Measurements from ENCODE around the gene RNU7-1. TPM values are rescaled to one million over a fixed set of nuclear protein-coding genes. Genes with fewer than 3 reads are reported as not detected.

Gene RNU7-1
- total RNA-seq, 2 experiments from 2014 or later: not detected

- H3K4me1 Mint-ChIP-seq: peaks cover 45% of the 10 kb centered on the region
- H3K9me3 Mint-ChIP-seq: no peaks in the 10 kb centered on the region
- peak overlapping the region; percentile 99 for H3K27ac Mint-ChIP-seq
- POLR2A ChIA-PET: interaction anchor here (0.7 to 21.6 kb wide), 10 partner anchors 8 to 172 kb away, joined by 3 to 1055 read pairs (median 19); partner anchors contain the start of genes ATN1, C12orf57, CDCA3 and RNU7-1
- peaks cover 19% of the 10 kb centered on the region for H3K36me3 Mint-ChIP-seq
- H3K27me3 Mint-ChIP-seq: no peaks in the 10 kb centered on the region
- ATAC-seq (ENCODE audit: low read depth): no peak
- DNase-seq: no peak
- peak overlapping the region; percentile 95 for H3K4me3 Mint-ChIP-seq
Measured at GRCh38 chr12:6936194-6936635, 7.4 kb upstream of the RNU7-1 start.

- Mint-ChIP-seq H3K4me3 (peak overlapping the region; percentile 95), H3K27ac (peak overlapping the region; percentile 99), H3K9me3 (no peaks in the 10 kb centered on the region), H3K27me3 (no peaks in the 10 kb centered on the region), H3K36me3 (peaks cover 19% of the 10 kb centered on the region), H3K4me1 (peaks cover 45% of the 10 kb centered on the region)
- peak; percentile 32 for ATAC-seq (ENCODE audit: low read depth)
- DNase-seq: peak; percentile 67
- POLR2A ChIA-PET: interaction anchor here (0.6 to 21.6 kb wide), 17 partner anchors 8 to 251 kb away, joined by 3 to 1055 read pairs (median 13); partner anchors contain the start of genes ATN1, C1RL, CDCA3 and COPS7A
Measured at GRCh38 chr12:6936636-6937480, 6.8 kb upstream of the RNU7-1 start.

- Mint-ChIP-seq H3K4me1 (peaks cover 44% of the 10 kb centered on the region), H3K9me3 (no peaks in the 10 kb centered on the region), H3K27ac (peak overlapping the region; percentile 99), H3K4me3 (peak overlapping the region; percentile 95), H3K36me3 (peaks cover 19% of the 10 kb centered on the region), H3K27me3 (no peaks in the 10 kb centered on the region)
- ATAC-seq (ENCODE audit: low read depth) (peak; percentile 92), DNase-seq (peak; percentile 90)
- POLR2A ChIA-PET: interaction anchor here (0.5 to 21.6 kb wide), 22 partner anchors 9 to 252 kb away, joined by 3 to 1055 read pairs (median 10); partner anchors contain the start of genes ATN1, C1RL, CDCA3 and COPS7A
Measured at GRCh38 chr12:6937481-6938352, 5.9 kb upstream of the RNU7-1 start.

- POLR2A ChIA-PET: interaction anchor here (0.5 to 21.6 kb wide), 21 partner anchors 8 to 214 kb away, joined by 3 to 1055 read pairs (median 10); partner anchors contain the start of genes ATN1, C1RL, CDCA3 and COPS7A
- Mint-ChIP-seq H3K27ac (peak overlapping the region; percentile 99), H3K36me3 (peaks cover 19% of the 10 kb centered on the region), H3K4me3 (peak overlapping the region; percentile 95), H3K4me1 (peaks cover 40% of the 10 kb centered on the region), H3K9me3 (no peaks in the 10 kb centered on the region), H3K27me3 (no peaks in the 10 kb centered on the region)
- DNase-seq (no peak), ATAC-seq (ENCODE audit: low read depth) (no peak)
Measured at GRCh38 chr12:6938353-6939190, 5.0 kb upstream of the RNU7-1 start.

- Mint-ChIP-seq H3K4me3 (no peak overlapping the region), H3K27me3 (no peaks in the 10 kb centered on the region), H3K4me1 (peaks cover 37% of the 10 kb centered on the region), H3K27ac (peak overlapping the region; percentile 86), H3K9me3 (no peaks in the 10 kb centered on the region), H3K36me3 (peaks cover 15% of the 10 kb centered on the region)
- POLR2A ChIA-PET: interaction anchor here (0.8 to 21.6 kb wide), 5 partner anchors 14 to 67 kb away, joined by 4 to 1055 read pairs (median 26); partner anchors contain the start of genes ENO2 and SPSB2
- ATAC-seq (ENCODE audit: low read depth) (no peak), DNase-seq (no peak)
Measured at GRCh38 chr12:6939191-6939540, 4.5 kb upstream of the RNU7-1 start.

- H3K9me3 Mint-ChIP-seq: no peaks in the 10 kb centered on the region
- no peak for DNase-seq
- H3K27ac Mint-ChIP-seq: no peak overlapping the region
- peaks cover 35% of the 10 kb centered on the region for H3K4me1 Mint-ChIP-seq
- ATAC-seq (ENCODE audit: low read depth): no peak
- no peak overlapping the region for H3K4me3 Mint-ChIP-seq
- peaks cover 9% of the 10 kb centered on the region for H3K36me3 Mint-ChIP-seq
- no peaks in the 10 kb centered on the region for H3K27me3 Mint-ChIP-seq
- POLR2A ChIA-PET: interaction anchor here (21.6 kb wide), 1 partner anchor 19 kb away, joined by 1055 read pairs; no protein-coding TSS in a partner anchor
Measured at GRCh38 chr12:6941267-6941666, 2.3 kb upstream of the RNU7-1 start.

- Mint-ChIP-seq H3K36me3 (peaks cover 4% of the 10 kb centered on the region), H3K9me3 (no peaks in the 10 kb centered on the region), H3K27ac (no peak overlapping the region), H3K4me3 (no peak overlapping the region), H3K4me1 (peaks cover 33% of the 10 kb centered on the region), H3K27me3 (no peaks in the 10 kb centered on the region)
- DNase-seq (no peak), ATAC-seq (ENCODE audit: low read depth) (no peak)
- POLR2A ChIA-PET: interaction anchor here (3.3 to 21.6 kb wide), 2 partner anchors 15 to 19 kb away, joined by 64 to 1055 read pairs; partner anchors contain the start of gene ATN1
Measured at GRCh38 chr12:6941782-6942181, 1.8 kb upstream of the RNU7-1 start.

- Mint-ChIP-seq H3K36me3 (peaks cover 3% of the 10 kb centered on the region), H3K27ac (peak overlapping the region; percentile 94), H3K4me3 (no peak overlapping the region), H3K9me3 (no peaks in the 10 kb centered on the region), H3K4me1 (peaks cover 34% of the 10 kb centered on the region), H3K27me3 (no peaks in the 10 kb centered on the region)
- ATAC-seq (ENCODE audit: low read depth) (no peak), DNase-seq (no peak)
- POLR2A ChIA-PET: interaction anchor here (3.3 to 21.6 kb wide), 4 partner anchors 16 to 168 kb away, joined by 40 to 1055 read pairs (median 90); partner anchors contain the start of genes ATN1, C1RL and TPI1
Measured at GRCh38 chr12:6942331-6942665, 1.3 kb upstream of the RNU7-1 start.

- H3K27ac Mint-ChIP-seq: peak overlapping the region; percentile 94
Measured at GRCh38 chr12:6943389-6943721, 261 bp upstream of the RNU7-1 start.

GRCh38 chr12:6944381-6945186, 968 bp downstream of the RNU7-1 start:
- DNase-seq: peak; percentile 87
- Mint-ChIP-seq H3K4me3 (peak overlapping the region; percentile 97), H3K36me3 (peaks cover 1% of the 10 kb centered on the region), H3K27ac (peak overlapping the region; percentile 94), H3K27me3 (no peaks in the 10 kb centered on the region), H3K9me3 (no peaks in the 10 kb centered on the region), H3K4me1 (peaks cover 48% of the 10 kb centered on the region)
- POLR2A ChIA-PET: interaction anchor here (0.6 to 21.6 kb wide), 32 partner anchors 8 to 338 kb away, joined by 3 to 1055 read pairs (median 7); partner anchors contain the start of genes ATN1, C1RL, CDCA3 and CLSTN3
- ATAC-seq (ENCODE audit: low read depth): peak; percentile 44

More at GRCh38 chr12:6943389-6943721, 261 bp upstream of the RNU7-1 start:
- peak overlapping the region; percentile 97 for H3K4me3 Mint-ChIP-seq
- ATAC-seq (ENCODE audit: low read depth) (peak; percentile 52), DNase-seq (peak; percentile 60)
- no peaks in the 10 kb centered on the region for H3K27me3 Mint-ChIP-seq
- H3K4me1 Mint-ChIP-seq: peaks cover 38% of the 10 kb centered on the region
- no peaks in the 10 kb centered on the region for H3K9me3 Mint-ChIP-seq
- POLR2A ChIA-PET: interaction anchor here (0.7 to 21.6 kb wide), 35 partner anchors 8 to 472 kb away, joined by 3 to 1055 read pairs (median 6); partner anchors contain the start of genes ATN1, C1RL, CDCA3 and CLSTN3
- peaks cover 3% of the 10 kb centered on the region for H3K36me3 Mint-ChIP-seq

GRCh38 chr12:6945613-6946012, 2.0 kb downstream of the RNU7-1 start:
- Mint-ChIP-seq H3K4me3 (peak overlapping the region; percentile 97), H3K27me3 (no peaks in the 10 kb centered on the region), H3K9me3 (no peaks in the 10 kb centered on the region), H3K27ac (peak overlapping the region; percentile 94), H3K4me1 (peaks cover 57% of the 10 kb centered on the region), H3K36me3 (no peaks in the 10 kb centered on the region)
- no peak for ATAC-seq (ENCODE audit: low read depth)
- POLR2A ChIA-PET: interaction anchor here (0.6 to 21.6 kb wide), 12 partner anchors 8 to 991 kb away, joined by 3 to 1055 read pairs (median 25); partner anchors contain the start of genes C1RL, COPS7A, EMG1 and LPCAT3
- DNase-seq: no peak

All from activated naive CD8-positive, alpha-beta T cell treated with anti-CD3 and anti-CD28 coated beads, Interleukin-2, amount 10 ng/mL, durations not matched to agents 7 days and 5 days (primary cell).